Left lung (tissue), 14 donors: ENCODE measurements around the gene OR56A4. TPM values are rescaled to one million over a fixed set of nuclear protein-coding genes. Genes with fewer than 3 reads are reported as not detected.

ENCODE experiments used
- ATAC-seq: fragments of 200-7000 bp; cut with Tn5 transposase; one replicate; pipeline ENCODE4 v1.9.1; 2020; ENCODE audit warnings: moderate library complexity
- DNase-seq, 4 donors: peaks; one replicate each; pipeline ENCODE4 v3.0.0-alpha.2; 2013 to 2020
- H3K27ac ChIP-seq, 2 donors: fragments of 200-600 bp; sonication (generic) in 1 of 2; one replicate each; pipeline versions ENCODE4 v1.5.0 to v1.8.0; 2020 to 2021
- H3K27me3 ChIP-seq, 2 donors: fragments of 200-600 bp; sonication (generic) in 1 of 2; one replicate each; pipeline versions ENCODE4 v1.5.0 to v1.8.0; 2020 to 2021
- H3K36me3 ChIP-seq, 2 donors: fragments of 200-600 bp; sonication (generic) in 1 of 2; one replicate each; pipeline versions ENCODE4 v1.5.0 to v1.8.0; 2020 to 2021
- H3K4me1 ChIP-seq, 2 donors: fragments of 200-600 bp; one replicate each; pipeline ENCODE4 v1.8.0; 2021
- H3K4me3 ChIP-seq, 2 donors: fragments of 200-600 bp; sonication (generic) in 1 of 2; one replicate each; pipeline versions ENCODE4 v1.5.0 to v1.8.0; 2020 to 2021; ENCODE audit warnings: mild to moderate bottlenecking in 1 of 2
- H3K9me3 ChIP-seq, 2 donors: fragments of 200-600 bp; sonication (generic) in 1 of 2; one replicate each; pipeline versions ENCODE4 v1.5.0 to v1.8.0; 2020 to 2021
- intact Hi-C, 2 donors: fragments of 100-400 bp; cut with DNase I; formaldehyde crosslinking; loops; one replicate each; pipeline versions ENCODE4 v1.11.2 to v1.14.2; 2022
- long read RNA-seq, 12 donors: library from polyadenylated mRNA in 2 of 12; unstranded in 2 of 12; transcript quantifications; one replicate each; pipeline ENCODE4 v2.0.0 and lab custom pipeline, GENCODE V29; 2019 to 2026
- polyA plus RNA-seq, 6 donors: library from polyadenylated mRNA; unstranded; fragments of 120-200 nt; gene quantifications; one replicate each; pipeline ENCODE4 v1.2.1, GENCODE V29; 2013; ENCODE audit not compliant: insufficient read length in 6 of 6
- total RNA-seq, 2 donors: library from RNA; stranded (reverse); fragmentation: NEBNext Ultra II Directional; extraction: Animal tissue kit (Norgen Biotek cat#: 25700); gene quantifications; one replicate each; pipeline ENCODE4 v1.2.1, GENCODE V29; 2021
- TF ChIP-seq, protein P1 (sequence below), 2 donors: fragments of 200-600 bp; sonication (generic) in 1 of 2; IDR thresholded peaks; one replicate each; pipeline versions ENCODE4 v1.5.0 to v1.8.0; 2021; ENCODE audit warnings: antibody characterized with exemption in 2 of 2
- donor health status: DM: no; HTN: yes; CAD: no.
- donor health status: DM: no; HTN: no; CAD: no.

OR56A4 gene, protein sequence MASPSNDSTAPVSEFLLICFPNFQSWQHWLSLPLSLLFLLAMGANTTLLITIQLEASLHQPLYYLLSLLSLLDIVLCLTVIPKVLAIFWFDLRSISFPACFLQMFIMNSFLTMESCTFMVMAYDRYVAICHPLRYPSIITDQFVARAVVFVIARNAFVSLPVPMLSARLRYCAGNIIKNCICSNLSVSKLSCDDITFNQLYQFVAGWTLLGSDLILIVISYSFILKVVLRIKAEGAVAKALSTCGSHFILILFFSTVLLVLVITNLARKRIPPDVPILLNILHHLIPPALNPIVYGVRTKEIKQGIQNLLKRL
- not detected for total RNA-seq
- polyA plus RNA-seq: under 1 TPM in 5 of 6 donors, not detected in 1; 0.04 to 0.09 (median 0.06) TPM
- long read RNA-seq, donor 1: 0 reads
- long read RNA-seq, donor 2: 0 reads
- long read RNA-seq, donor 3: 0 reads
- long read RNA-seq, donor 4: 0 reads
- long read RNA-seq, donor 5: 0 reads
- long read RNA-seq, donor 6: 0 reads
- long read RNA-seq, donor 7: 0 reads
- long read RNA-seq, donor 8: 0 reads
- long read RNA-seq, donor 9: 0 reads
- long read RNA-seq, donor 10: 0 reads
- long read RNA-seq, donor 11, partial matches to known transcripts: 0 of 1 reads
- long read RNA-seq, donor 11, other reads (novel, unspliced or antisense): 0 of 1 reads
- long read RNA-seq, donor 12: 0 reads

DNA sequence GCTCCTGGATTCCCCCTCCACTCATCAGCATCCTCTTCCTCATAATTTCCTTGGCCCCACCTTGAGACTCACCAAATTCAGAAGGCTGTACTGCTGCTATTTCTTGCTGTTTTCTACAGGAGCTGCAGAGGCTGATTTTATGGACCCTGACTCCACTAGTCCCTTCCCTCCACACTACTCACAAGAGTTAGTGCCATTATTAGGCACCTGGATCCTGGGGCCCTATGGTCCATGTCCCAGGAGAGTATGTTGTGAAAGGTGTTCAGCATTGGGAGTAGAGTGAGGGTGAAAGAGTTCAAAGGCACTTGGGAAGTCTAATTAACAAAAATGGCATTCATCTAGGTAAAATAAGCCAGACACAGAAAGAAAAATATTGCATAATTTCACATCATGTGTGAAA is at the start of gene OR56A4:
Gene OR56A4, minus strand, starts transcription at position 101 of the 400 bp plus-strand sequence. CDS start 3,954 bp downstream, outside the sequence.
- no peak within 1 kb of the TSS for H3K4me3 ChIP-seq
- no peaks in the 10 kb centered on the region for H3K36me3 ChIP-seq
- no peak within 1 kb of the TSS for H3K27ac ChIP-seq
- TF ChIP-seq, protein P1, sequence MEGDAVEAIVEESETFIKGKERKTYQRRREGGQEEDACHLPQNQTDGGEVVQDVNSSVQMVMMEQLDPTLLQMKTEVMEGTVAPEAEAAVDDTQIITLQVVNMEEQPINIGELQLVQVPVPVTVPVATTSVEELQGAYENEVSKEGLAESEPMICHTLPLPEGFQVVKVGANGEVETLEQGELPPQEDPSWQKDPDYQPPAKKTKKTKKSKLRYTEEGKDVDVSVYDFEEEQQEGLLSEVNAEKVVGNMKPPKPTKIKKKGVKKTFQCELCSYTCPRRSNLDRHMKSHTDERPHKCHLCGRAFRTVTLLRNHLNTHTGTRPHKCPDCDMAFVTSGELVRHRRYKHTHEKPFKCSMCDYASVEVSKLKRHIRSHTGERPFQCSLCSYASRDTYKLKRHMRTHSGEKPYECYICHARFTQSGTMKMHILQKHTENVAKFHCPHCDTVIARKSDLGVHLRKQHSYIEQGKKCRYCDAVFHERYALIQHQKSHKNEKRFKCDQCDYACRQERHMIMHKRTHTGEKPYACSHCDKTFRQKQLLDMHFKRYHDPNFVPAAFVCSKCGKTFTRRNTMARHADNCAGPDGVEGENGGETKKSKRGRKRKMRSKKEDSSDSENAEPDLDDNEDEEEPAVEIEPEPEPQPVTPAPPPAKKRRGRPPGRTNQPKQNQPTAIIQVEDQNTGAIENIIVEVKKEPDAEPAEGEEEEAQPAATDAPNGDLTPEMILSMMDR (IDR thresholded peaks at IDR 0.05): no peak
- DNase-seq: no peak
- no peak for ATAC-seq
- H3K27me3 ChIP-seq: no peaks in the 10 kb centered on the region
- no peaks in the 10 kb centered on the region for H3K4me1 ChIP-seq
- no peaks in the 10 kb centered on the region for H3K9me3 ChIP-seq
- intact Hi-C loops: no loop called here

DNA sequence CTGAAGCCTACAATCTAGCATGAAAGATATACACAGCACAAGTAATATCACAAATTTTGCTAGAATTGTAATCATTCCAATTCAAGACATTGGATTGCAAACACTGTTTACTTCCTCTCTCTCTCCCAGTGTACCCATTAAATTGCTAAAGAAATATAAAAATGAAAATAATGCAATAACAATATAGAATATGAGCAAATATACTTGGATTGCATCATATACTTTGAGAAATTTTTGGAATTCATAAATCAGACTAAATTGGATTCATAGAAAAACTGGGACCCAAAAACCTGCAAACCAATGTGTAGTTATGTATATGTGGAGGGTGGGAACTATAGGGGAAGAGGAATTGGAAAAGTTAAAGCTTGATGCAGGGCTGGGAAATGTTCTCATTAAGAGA is 48.8 kb upstream of the OR56A4 start:
- no peaks in the 10 kb centered on the region for H3K4me1 ChIP-seq
- no peaks in the 10 kb centered on the region for H3K9me3 ChIP-seq
- no peak overlapping the region for H3K4me3 ChIP-seq
- peaks cover 0 to 7% of the 10 kb centered on the region in 2 donors for H3K27me3 ChIP-seq
- no peak for DNase-seq
- no peak overlapping the region for H3K27ac ChIP-seq
- no peak for ATAC-seq
- intact Hi-C loops: no loop called here
- TF ChIP-seq, protein P1 (IDR thresholded peaks at IDR 0.05): no peak
- no peaks in the 10 kb centered on the region for H3K36me3 ChIP-seq

DNA sequence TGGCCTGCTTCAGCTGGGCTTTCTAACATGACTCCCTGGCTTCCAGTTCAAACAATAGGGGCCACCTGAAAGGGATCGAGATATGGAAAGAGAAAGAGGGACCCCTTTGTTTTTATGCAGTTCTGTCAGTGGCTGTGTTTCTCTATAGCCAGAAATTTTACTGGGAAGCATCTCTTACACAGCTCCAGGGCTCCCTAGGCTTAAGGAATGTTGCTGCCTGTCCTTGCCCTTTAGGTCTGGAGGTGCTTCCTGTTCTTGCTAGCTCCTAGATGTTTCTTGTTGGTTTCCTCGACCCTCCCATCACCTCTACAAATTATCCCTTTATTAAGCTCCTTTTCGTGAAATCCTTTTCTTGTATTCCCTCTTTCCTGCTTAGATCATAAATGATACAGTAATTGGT is 45.6 kb upstream of the OR56A4 start:
- H3K27me3 ChIP-seq: peaks cover 0 to 8% of the 10 kb centered on the region in 2 donors
- H3K36me3 ChIP-seq: no peaks in the 10 kb centered on the region
- ATAC-seq (no peak), DNase-seq (no peak)
- intact Hi-C loops: no loop called here
- H3K27ac ChIP-seq: no peak overlapping the region
- no peaks in the 10 kb centered on the region for H3K9me3 ChIP-seq
- H3K4me1 ChIP-seq: no peaks in the 10 kb centered on the region
- no peak overlapping the region for H3K4me3 ChIP-seq
- TF ChIP-seq, protein P1 (IDR thresholded peaks at IDR 0.05): no peak

DNA sequence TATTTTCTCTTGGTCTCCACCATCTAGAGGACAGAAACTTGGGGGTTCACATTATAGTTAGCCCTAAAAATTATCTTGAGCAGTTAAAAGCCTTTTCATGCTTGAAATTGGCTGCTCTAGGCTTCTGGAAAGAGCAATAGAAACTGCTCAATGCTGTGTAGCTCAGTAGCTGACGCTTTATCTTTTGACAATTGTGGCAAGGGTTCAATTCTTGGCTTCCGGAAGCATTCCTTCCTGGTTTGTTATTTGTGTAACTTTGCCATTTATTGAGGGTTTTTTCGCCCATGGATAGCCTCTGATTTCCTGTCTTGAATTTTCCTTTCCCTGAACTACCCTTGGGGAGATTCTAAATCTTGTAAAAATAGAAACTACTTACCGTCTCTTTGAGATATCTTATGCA is 34.1 kb upstream of the OR56A4 start:
- intact Hi-C loops: no loop called here
- TF ChIP-seq, protein P1 (IDR thresholded peaks at IDR 0.05): no peak
- no peaks in the 10 kb centered on the region for H3K36me3 ChIP-seq
- no peak overlapping the region for H3K4me3 ChIP-seq
- no peak for ATAC-seq
- no peak overlapping the region for H3K27ac ChIP-seq
- H3K27me3 ChIP-seq: no peaks in the 10 kb centered on the region
- no peaks in the 10 kb centered on the region for H3K9me3 ChIP-seq
- no peaks in the 10 kb centered on the region for H3K4me1 ChIP-seq
- DNase-seq: no peak

DNA sequence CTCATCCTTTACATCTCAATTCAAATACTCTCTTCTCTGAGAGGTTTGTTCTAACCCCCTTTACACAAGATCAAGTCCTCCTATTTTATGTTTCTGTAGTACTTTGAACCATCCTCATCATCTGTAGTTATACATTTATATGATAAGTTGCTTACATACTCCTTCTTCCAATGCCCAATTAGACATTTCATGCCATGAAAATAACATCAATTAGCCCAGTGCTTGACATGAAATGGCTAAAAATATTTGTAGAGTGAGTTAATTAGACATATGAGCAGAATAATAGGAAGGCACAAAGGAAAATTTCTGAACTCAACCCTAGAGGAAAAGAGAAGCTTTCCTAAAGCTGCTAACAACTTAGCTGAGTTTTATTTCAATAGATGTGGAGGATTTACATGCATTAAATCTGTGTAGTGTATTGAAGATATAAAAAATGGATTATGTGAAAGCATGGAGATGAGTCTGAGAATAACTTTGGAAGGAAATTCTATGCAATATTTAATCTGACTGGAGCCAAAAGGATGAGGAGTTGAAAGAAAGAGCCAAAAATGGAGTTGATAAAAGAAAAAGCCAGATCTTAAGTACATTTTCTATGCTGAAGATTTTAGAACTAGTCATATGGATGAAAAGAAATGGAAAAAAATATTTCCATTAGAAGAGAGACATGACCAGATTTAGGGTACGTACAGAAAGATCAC is 24.1 kb upstream of the OR56A4 start, which contains the start of gene OR56A1:
Gene OR56A1, minus strand, starts transcription at position 51 of the 698 bp plus-strand sequence. CDS start 3,066 bp downstream, outside the sequence.
- Histone ChIP-seq H3K4me1 (no peaks in the 10 kb centered on the region), H3K36me3 (no peaks in the 10 kb centered on the region), H3K27ac (no peak within 1 kb of the TSS), H3K27me3 (peaks cover 0 to 10% of the 10 kb centered on the region in 2 donors), H3K4me3 (no peak within 1 kb of the TSS), H3K9me3 (no peaks in the 10 kb centered on the region)
- DNase-seq: no peak
- TF ChIP-seq, protein P1 (IDR thresholded peaks at IDR 0.05): no peak
- ATAC-seq: no peak
- intact Hi-C loops: no loop called here
